Measurements from ENCODE around the gene DGAT2L6. TPM values are rescaled to one million over a fixed set of nuclear protein-coding genes. Genes with fewer than 3 reads are reported as not detected.

DGAT2L6 gene, protein sequence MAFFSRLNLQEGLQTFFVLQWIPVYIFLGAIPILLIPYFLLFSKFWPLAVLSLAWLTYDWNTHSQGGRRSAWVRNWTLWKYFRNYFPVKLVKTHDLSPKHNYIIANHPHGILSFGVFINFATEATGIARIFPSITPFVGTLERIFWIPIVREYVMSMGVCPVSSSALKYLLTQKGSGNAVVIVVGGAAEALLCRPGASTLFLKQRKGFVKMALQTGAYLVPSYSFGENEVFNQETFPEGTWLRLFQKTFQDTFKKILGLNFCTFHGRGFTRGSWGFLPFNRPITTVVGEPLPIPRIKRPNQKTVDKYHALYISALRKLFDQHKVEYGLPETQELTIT
- polyA plus RNA-seq (2011; rRNA removed) = not detected in 2 replicates
- not detected in 2 replicates for polyA minus RNA-seq (2011; rRNA and poly(A)+ RNA removed)

- no peak for DNase-seq (ENCODE audit: low read depth)
- CTCF ChIA-PET = no interaction called here
- Histone ChIP-seq H3K27me3 (ENCODE audit: control insufficient read depth, insufficient read depth, low read length) (no peaks in the 10 kb centered on the region), H3K4me3 (ENCODE audit: low read depth, low read length) (no peak within 1 kb of the TSS), H3K36me3 (ENCODE audit: control insufficient read depth, insufficient read depth, low read length) (no peaks in the 10 kb centered on the region)
- POLR2A ChIA-PET = no interaction called here
- TF ChIP-seq CTCF (IDR thresholded peaks at IDR 0.05; ENCODE audit: insufficient read depth, low read depth, low read length) = no peak
Observed at GRCh38 chrX:70176938-70177533, at the start of gene DGAT2L6. Gene DGAT2L6, plus strand, starts transcription at chrX:70177483. Its CDS starts 100 bp downstream, at chrX:70177583.

GRCh38 chrX:70128071-70128470, 49.2 kb upstream of the DGAT2L6 start:
- ChIA-PET POLR2A (no interaction called here), CTCF (no interaction called here)
- no peak for TF ChIP-seq CTCF (IDR thresholded peaks at IDR 0.05; ENCODE audit: insufficient read depth, low read depth, low read length)
- no peak for DNase-seq (ENCODE audit: low read depth)
- H3K27me3 ChIP-seq (ENCODE audit: control insufficient read depth, insufficient read depth, low read length) = no peaks in the 10 kb centered on the region
- H3K4me3 ChIP-seq (ENCODE audit: low read depth, low read length) = no peak overlapping the region
- no peaks in the 10 kb centered on the region for H3K36me3 ChIP-seq (ENCODE audit: control insufficient read depth, insufficient read depth, low read length)

DNA sequence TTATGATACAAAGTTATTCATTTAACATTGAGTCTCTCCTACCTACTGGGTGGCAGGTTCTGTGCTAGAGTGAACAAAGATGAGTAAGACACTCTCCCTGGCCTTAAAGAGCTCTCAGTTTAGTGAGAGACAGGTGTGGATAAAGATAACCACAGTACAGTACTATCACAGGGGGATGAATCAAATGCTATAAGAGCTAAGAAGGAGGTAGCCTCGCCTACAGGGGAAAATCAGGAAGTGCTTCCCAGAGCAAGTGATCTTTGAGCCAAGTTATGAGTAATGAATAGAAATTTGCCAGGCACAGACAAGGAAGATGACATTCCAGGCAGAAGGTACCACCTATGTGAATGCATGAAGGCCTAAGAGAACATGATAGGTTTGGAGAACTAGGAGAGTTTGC, 47.5 kb upstream of the DGAT2L6 start:
- no peaks in the 10 kb centered on the region for H3K36me3 ChIP-seq (ENCODE audit: control insufficient read depth, insufficient read depth, low read length)
- DNase-seq (ENCODE audit: low read depth) = no peak
- ChIA-PET POLR2A (no interaction called here), CTCF (no interaction called here)
- no peak for TF ChIP-seq CTCF (IDR thresholded peaks at IDR 0.05; ENCODE audit: insufficient read depth, low read depth, low read length)
- no peak overlapping the region for H3K4me3 ChIP-seq (ENCODE audit: low read depth, low read length)
- H3K27me3 ChIP-seq (ENCODE audit: control insufficient read depth, insufficient read depth, low read length) = no peaks in the 10 kb centered on the region

- TF ChIP-seq CTCF (IDR thresholded peaks at IDR 0.05; ENCODE audit: insufficient read depth, low read depth, low read length) = no peak
- DNase-seq (ENCODE audit: low read depth) = no peak
- ChIA-PET POLR2A (no interaction called here), CTCF (interaction anchor here (0.6 to 2.0 kb wide), 4 partner anchors 11 to 163 kb away, joined by 3 to 10 read pairs (median 5); no protein-coding TSS in a partner anchor)
- H3K36me3 ChIP-seq (ENCODE audit: control insufficient read depth, insufficient read depth, low read length) = no peaks in the 10 kb centered on the region; the same call in 1 of the 2 replicates
- no peak overlapping the region for H3K4me3 ChIP-seq (ENCODE audit: low read depth, low read length)
- H3K27me3 ChIP-seq (ENCODE audit: control insufficient read depth, insufficient read depth, low read length) = no peaks in the 10 kb centered on the region
Observed at GRCh38 chrX:70132224-70132623, 45.1 kb upstream of the DGAT2L6 start.

DNA sequence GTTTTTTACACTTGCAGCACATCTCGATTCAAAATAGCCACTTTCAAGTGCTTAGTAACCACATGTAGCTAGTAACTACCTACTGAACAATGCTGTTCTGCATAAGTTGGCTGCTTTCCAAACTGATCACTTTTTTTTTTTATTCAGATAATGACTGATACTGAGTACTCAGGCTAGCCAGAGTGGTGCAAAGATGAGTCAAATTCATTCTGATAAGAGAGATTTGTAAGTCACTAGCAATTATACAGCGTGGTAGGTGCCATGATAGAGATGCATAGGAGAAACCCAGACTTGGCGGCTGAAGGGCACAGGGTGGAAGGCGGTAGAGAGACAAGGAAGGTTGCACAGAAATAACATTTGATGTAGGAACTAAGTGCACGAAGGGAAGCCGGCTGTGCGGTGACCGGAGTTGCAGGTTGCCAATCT, 44.4 kb upstream of the DGAT2L6 start:
- POLR2A ChIA-PET = no interaction called here

More for the DNA sequence above, 44.4 kb upstream of the DGAT2L6 start:
- Histone ChIP-seq H3K27me3 (ENCODE audit: control insufficient read depth, insufficient read depth, low read length) (no peaks in the 10 kb centered on the region), H3K4me3 (ENCODE audit: low read depth, low read length) (peak overlapping the region; percentile 73), H3K36me3 (ENCODE audit: control insufficient read depth, insufficient read depth, low read length) (no peaks in the 10 kb centered on the region; the same call in 1 of the 2 replicates)
- no peak for TF ChIP-seq CTCF (IDR thresholded peaks at IDR 0.05; ENCODE audit: insufficient read depth, low read depth, low read length)
- DNase-seq (ENCODE audit: low read depth) = no peak
- CTCF ChIA-PET = interaction anchor here (0.6 to 2.0 kb wide), 15 partner anchors 10 to 1234 kb away, joined by 3 to 10 read pairs (median 4); no protein-coding TSS in a partner anchor

All from BJ (cell line).